ES-I3 (cell line): ENCODE results near the gene STRBP.

Experiments
- H3K36me3 ChIP-seq: 2 replicates; pipeline ENCODE4 v1.6.1; 2013; ENCODE audit warnings: mild to moderate bottlenecking, low read length, control low read depth, moderate library complexity; ENCODE audit not compliant: insufficient read depth
- H3K4me1 ChIP-seq: 2 replicates; pipeline ENCODE4 v1.6.1; 2013; ENCODE audit warnings: mild to moderate bottlenecking, control low read depth, low read length; ENCODE audit not compliant: insufficient read depth
- H3K9ac ChIP-seq: 2 replicates; pipeline ENCODE4 v1.6.1; 2013; ENCODE audit warnings: low read depth, mild to moderate bottlenecking, low read length, moderate library complexity
- H3K9me3 ChIP-seq: 2 replicates; pipeline ENCODE4 v1.6.1; 2013; ENCODE audit warnings: mild to moderate bottlenecking, low read length, moderate library complexity; ENCODE audit not compliant: control insufficient read depth, insufficient read depth

The STRBP gene

DNA sequence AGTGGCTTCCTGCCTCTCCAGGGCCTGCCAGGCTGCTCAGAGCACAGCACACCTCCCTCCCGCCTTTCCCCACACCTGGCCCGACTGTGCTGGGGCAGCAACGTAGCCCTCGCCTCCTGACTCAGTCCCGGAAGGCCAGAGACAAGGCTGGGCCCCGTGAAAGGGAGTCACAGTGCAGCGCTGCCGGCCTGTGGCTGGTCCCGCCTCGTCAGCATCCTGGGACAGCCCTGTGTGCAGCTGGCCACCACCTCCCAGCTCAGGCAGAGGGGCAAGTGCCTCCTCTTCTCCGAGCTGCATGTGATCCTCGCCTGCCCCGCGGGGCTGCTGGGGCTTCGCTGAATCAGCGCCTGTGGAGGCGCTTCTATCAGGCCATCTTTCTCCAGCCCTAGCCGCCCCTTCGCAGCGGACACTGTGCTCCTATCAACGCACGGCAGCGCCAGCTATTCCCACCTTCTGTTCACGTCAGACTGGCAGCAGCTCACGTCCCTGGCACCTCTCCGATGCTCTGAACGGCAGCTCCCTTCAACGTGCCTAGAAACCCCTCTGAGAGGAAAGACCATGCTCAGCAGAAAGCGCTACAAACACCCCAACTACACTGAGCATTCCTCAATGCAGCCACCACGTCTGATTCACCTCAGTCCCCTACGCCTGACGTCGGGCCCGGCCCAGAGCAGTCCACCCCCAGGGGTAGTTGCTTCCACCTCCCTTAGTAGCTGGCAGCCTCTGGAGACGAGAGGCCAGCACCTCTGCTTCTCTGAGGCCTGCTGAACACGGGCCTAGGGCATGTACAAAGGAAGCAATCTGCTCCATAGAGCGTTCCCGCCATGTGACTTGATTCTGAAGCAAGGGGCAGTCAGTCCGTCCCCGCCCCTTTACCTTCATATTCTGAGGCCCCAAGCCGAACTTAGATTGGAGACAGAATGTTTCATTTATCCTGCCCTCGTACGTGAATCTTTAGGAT is 156.1 kb downstream of the STRBP start:
- peaks cover 5% of the 10 kb centered on the region; the same call in 1 of the 2 replicates for H3K36me3 ChIP-seq
- H3K4me1 ChIP-seq: no peaks in the 10 kb centered on the region; the same call in 1 of the 2 replicates

DNA sequence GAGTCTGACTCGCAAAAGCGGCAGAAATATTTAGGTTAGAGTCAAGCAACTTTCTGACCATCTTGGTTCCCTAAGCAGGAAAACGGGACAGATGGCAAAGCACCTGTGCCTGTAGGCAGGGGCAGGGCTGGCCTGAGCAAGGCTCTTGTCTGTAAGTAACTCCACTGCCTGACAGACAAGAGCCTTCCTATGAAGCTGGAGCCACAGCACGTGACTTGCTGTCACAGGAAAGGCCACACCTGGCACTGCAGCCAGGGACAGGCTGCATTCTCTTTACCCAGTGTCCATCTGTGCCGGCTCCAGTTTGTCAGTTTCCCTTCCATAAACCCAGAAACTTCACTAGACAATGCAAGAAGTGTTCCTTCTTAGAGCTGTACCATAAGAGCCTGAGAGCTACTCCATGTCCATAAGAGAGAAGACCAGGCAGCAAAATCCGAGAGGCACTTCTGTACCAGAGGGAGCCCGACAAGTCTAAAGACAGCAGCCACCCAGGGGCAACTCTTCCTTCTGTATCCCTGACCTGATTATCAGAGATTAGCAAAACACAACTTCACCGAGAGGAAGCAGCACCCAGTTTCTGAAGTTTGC is 156.9 kb downstream of the STRBP start:
- H3K36me3 ChIP-seq: peaks cover 5% of the 10 kb centered on the region
- no peaks in the 10 kb centered on the region; the same call in 1 of the 2 replicates for H3K4me1 ChIP-seq
- no peak overlapping the region for H3K9ac ChIP-seq
- H3K9me3 ChIP-seq: no peaks in the 10 kb centered on the region

More for the DNA sequence above, 156.1 kb downstream of the STRBP start:
- Histone ChIP-seq H3K9ac (no peak overlapping the region), H3K9me3 (no peaks in the 10 kb centered on the region)

DNA sequence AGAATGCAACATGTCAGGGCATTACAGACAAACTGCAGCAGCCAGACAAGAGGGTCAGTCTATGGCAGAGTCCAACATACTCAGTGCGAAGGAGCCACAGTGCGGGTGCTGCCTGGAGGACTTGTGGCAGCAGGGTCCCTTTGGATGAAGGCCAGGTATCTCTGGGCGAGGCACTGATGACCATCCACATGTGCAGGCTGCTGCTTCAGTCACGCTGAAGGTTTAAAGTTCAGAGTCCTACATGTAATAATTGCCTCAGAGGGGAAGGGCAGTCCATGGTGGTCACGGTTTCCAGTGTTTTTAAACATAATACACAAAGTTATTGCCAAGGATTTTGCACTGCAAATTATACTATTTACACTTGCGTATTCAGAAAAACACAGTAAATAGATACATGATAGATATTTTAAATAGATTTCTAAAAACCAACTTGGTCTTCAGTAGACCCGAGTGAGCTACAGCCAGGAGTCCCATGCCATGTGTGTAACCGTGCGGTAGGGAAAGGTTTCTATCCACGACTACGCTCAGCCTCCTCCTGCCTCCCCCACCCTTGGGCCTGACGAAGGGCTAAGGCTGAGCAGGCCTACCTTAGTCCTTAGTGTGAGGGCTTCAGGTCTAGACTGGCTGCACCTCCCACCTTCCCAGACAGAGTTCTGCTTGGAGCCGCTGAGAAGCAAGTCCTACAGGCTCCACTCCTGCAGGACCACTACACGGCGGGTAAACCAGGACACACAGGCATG is 158.7 kb downstream of the STRBP start:
- no peak overlapping the region for H3K9ac ChIP-seq
- H3K36me3 ChIP-seq: peaks cover 5% of the 10 kb centered on the region
- no peaks in the 10 kb centered on the region; the same call in 1 of the 2 replicates for H3K4me1 ChIP-seq
- no peaks in the 10 kb centered on the region for H3K9me3 ChIP-seq

DNA sequence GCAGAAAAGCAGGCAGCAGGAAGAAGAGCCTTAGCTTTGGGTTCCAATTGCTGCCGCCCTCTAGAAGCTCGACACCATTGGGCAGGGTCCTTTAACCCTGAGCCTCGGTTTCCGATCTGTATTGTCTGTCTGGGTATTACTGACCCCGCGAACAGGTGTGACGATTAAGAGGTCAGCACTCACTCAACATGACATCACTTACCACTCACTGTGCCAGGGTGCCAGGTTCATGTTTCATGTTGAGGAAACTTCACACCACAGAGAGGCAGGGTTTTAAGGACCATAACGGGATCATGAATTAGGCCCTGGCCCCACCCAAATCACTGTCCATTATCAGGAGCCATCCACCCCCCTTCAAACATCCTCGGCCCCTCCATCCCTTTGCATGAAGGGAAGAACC is 159.4 kb downstream of the STRBP start:
- Histone ChIP-seq H3K9me3 (no peaks in the 10 kb centered on the region), H3K4me1 (no peaks in the 10 kb centered on the region; the same call in 1 of the 2 replicates), H3K36me3 (peaks cover 5% of the 10 kb centered on the region), H3K9ac (no peak overlapping the region)

DNA sequence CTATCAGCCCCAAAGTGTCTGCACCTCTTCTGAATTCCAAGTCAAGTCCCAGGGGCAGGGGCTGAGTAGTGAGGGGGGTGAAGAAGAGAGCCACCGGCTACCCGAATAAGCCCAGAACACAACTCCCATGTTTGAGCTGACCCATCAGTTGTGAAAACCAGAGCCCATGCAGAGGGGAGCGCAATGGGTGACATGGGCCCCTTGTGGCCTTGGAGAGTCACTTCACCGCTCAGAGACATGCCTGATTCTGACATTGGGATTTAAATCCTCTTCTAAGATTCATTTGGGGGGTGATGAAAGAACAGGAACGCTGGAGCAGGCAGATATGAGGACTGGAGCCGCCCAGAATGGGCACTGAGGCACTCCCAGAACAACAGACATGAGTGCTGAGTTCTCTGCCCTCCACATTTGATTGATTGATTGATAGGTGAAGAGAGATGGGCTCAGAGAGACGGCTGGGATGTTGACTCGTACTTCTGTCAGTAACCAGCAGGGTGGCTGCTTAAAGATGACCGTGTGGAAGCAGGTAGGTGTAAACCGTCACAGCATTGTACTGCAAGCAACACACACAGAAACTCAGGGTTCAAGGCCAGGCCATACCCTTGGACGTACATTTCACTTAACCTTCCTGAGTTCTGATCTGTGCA is 160.6 kb downstream of the STRBP start:
- no peaks in the 10 kb centered on the region; the same call in 1 of the 2 replicates for H3K4me1 ChIP-seq
- H3K9me3 ChIP-seq: no peaks in the 10 kb centered on the region
- H3K36me3 ChIP-seq: peaks cover 5% of the 10 kb centered on the region
- no peak overlapping the region for H3K9ac ChIP-seq

DNA sequence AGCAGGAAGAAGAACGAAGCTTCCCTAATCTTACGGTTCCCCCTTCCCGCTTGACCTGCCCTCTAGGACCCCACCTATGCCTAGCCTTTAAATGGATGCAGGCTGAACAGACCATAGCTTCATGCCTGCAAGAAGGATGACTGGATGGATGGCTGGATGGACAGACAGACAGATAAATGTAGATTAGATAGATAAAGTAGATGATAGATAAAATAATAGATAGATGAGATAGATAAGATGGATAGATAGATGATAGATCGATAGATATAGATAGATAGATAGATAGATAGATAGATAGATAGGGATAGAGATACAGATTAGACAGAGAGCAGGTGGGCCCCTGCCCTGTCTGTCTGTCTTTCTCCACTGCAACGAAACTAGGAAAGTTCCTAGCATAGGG is 162.9 kb downstream of the STRBP start:
- H3K36me3 ChIP-seq: peaks cover 8% of the 10 kb centered on the region
- no peak overlapping the region for H3K9ac ChIP-seq
- no peaks in the 10 kb centered on the region for H3K4me1 ChIP-seq
- no peaks in the 10 kb centered on the region for H3K9me3 ChIP-seq

DNA sequence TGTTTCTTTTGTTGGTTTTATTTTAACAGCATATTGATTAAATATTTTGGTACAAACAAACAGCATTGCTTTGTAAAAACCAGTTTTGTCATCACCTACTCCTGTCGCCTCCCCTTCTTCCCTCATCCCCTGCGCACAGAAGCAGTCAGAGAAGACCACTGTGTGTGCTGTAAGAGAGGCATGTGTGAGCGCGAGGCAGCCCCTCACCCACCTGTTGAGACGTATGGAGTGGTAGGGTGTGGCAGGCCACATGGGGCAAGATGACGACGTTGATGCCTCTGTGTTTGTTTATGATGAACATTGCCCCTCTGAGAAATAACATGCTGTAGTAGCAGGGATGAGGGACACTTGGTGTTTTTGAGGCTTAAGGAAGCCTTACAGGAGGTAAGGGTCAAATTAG is 163.6 kb downstream of the STRBP start:
- Histone ChIP-seq H3K4me1 (no peaks in the 10 kb centered on the region), H3K9me3 (no peaks in the 10 kb centered on the region), H3K9ac (no peak overlapping the region), H3K36me3 (peaks cover 8% of the 10 kb centered on the region)

DNA sequence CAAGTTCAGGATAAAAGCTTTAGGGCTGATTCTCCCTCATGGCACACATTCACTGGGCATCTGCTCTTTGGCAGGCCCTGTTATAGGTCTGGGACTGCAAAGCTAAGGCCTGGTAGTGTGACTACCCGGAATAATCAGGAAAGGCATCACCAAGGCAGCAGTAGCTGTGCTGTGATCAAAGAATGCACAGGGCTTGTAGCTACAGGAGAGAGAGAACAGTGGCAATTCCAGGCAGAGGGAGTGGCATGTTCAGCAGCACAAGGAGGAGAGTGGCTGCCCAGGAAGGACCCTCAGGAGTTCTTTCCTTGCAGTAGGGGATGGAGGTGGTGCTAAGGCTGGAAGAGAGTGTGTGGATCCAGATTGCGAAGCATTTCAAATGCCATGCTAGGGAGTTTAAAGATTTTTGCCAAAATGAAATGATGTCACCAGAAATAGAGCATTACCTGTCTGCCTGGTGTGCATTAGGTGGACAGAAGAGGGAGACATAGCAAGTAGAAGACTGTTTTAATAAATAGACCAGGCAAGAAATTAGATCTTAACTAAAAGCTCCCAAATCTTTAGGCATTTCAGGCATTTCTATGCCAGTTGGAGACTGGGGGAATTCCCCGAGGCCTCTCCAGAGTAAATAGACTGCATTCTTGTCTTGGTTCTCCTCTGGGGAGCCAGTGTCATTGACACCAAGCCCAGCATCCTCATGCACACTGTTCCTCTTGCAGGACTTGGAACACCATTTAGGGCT is 165.8 kb downstream of the STRBP start:
- Histone ChIP-seq H3K36me3 (peaks cover 17% of the 10 kb centered on the region), H3K4me1 (peaks cover 9% of the 10 kb centered on the region), H3K9me3 (no peaks in the 10 kb centered on the region), H3K9ac (no peak overlapping the region)

DNA sequence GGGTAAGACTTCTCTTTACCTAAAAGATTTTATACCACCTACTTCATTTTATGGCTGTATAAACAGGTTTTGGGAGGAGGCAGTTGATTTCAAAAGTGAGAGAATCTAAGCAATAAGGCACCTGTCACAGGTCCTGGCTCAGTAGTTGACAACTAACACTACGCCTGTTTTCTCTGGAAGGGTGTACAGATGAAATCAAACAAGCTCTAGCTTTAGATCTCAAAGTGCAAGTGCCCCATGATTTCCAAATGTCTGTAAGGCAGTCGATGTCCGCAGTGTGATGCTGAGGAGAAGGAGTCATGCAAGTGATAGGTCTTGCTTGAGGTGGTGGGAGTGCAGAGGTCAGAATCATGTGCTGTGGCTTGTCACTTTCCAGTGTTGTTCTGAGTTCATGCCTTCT is 168.8 kb downstream of the STRBP start:
- H3K36me3 ChIP-seq: peaks cover 17% of the 10 kb centered on the region

DNA sequence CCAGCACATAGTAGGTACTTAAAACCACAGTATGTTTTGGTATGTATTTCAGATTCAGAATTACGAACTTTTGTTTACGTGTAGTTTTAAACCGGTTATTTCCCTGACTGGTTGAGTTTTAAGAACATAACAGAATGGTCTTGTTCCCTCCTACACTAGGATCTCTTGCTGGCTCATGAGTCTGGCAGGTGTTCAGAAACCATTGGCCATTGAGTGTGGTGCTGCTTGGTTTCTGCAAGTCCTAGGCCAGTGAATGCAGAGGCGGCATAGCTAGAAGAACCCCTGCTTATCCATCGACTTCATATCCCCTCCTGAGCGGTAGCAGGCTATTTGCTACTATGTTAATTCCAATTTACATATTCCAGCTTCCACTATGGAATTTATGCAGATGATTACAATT is 169.3 kb downstream of the STRBP start:
- Histone ChIP-seq H3K36me3 (peaks cover 17% of the 10 kb centered on the region), H3K9ac (no peak overlapping the region), H3K4me1 (peaks cover 15% of the 10 kb centered on the region), H3K9me3 (no peaks in the 10 kb centered on the region)

More for the DNA sequence above, 168.8 kb downstream of the STRBP start:
- H3K4me1 ChIP-seq: peaks cover 15% of the 10 kb centered on the region
- H3K9me3 ChIP-seq: no peaks in the 10 kb centered on the region
- H3K9ac ChIP-seq: no peak overlapping the region

DNA sequence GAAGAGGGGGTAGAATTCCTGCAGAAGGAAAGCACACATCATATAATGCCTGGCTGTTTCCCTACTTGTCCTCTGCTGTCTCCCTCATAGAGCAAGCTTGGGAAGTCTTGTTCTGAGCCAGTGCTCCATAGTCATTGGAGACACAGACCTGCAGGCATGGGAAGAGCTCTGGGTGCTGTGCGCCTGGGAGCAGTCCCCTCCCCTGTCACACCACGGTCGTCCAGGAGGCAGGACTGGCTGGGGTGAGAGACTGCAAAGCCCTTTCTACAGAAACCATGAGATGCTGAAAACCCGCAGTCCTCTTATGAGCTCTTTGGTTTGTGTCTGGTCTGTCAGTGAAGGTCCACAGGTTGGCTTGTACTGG is 170.3 kb downstream of the STRBP start:
- H3K36me3 ChIP-seq: peaks cover 17% of the 10 kb centered on the region
- H3K9ac ChIP-seq: no peak overlapping the region
- no peaks in the 10 kb centered on the region for H3K9me3 ChIP-seq
- peaks cover 15% of the 10 kb centered on the region for H3K4me1 ChIP-seq

DNA sequence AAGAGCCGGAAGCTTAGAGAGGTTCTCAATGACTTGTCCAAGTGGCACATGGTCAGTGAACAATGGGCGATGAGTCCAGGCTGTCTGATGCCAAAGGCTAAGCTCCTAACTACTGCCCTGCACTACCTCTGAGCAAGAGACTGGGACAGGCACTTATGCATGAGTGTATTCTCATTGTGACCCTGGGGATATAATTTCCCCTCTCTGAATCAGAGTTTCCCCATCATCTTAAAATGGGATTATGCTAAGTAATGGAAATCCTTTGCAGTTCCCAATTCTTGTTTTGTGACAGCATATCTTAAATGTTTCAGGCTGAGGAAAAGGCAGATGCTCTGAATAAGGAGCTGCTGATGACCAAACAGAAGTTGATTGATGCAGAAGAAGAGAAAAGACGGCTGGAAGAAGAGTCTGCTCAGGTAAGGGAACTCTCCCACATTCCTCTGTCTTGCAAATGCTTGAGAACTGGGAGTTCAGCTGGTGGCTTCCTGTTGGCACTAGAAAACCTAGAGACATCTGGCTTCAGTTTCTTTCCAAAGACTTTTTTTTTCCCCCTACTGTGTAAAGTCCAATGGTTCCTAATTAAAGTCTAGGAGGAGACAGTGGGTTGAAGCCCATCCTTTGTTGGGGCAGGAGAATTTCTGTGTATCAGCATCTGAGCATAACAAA is 170.8 kb downstream of the STRBP start:
- H3K36me3 ChIP-seq: peaks cover 19% of the 10 kb centered on the region
- H3K9me3 ChIP-seq: no peaks in the 10 kb centered on the region
- no peak overlapping the region for H3K9ac ChIP-seq
- peaks cover 15% of the 10 kb centered on the region for H3K4me1 ChIP-seq

DNA sequence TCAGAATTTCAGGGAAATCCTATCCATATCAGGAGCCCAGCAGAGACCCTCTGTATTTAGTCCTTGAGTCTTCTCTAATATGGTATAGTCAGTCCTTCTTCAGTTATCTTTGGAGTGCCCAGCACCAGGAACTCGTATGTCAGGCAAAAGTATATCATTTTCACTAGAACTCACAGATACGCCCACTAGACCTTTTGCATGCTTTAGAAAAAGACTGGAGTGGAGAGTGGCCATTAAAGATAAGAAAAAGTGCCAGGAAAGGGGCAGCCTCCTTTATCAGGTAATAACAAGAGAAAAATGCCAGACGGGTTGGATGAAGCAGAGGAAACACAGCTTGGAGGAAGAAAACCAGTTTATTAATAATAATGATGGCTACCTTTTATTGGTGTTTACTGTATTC is 171.4 kb downstream of the STRBP start:
- no peak overlapping the region for H3K9ac ChIP-seq
- no peaks in the 10 kb centered on the region for H3K9me3 ChIP-seq
- H3K36me3 ChIP-seq: peaks cover 21% of the 10 kb centered on the region
- H3K4me1 ChIP-seq: peaks cover 15% of the 10 kb centered on the region
